A673 (cell line): Measurements from ENCODE around the gene PHEX.

Experiments
- CTCF ChIP-seq: fragments of 300-800, 200-600 bp; sonication (generic); conservative IDR thresholded peaks from 2 replicates; pipeline ENCODE4 v1.5.1; 2017; ENCODE audit warnings: low read depth, mild to moderate bottlenecking, antibody characterized with exemption, low read length, moderate library complexity, mixed read lengths
- EZH2 ChIP-seq: fragments of 200-600 bp; sonication (generic); IDR thresholded peaks from 2 replicates; pipeline ENCODE4 v1.6.1; 2017; ENCODE audit warnings: borderline replicate concordance, low read depth, mild to moderate bottlenecking, mixed read lengths, antibody characterized with exemption, low read length; ENCODE audit not compliant: poor library complexity, severe bottlenecking

DNA sequence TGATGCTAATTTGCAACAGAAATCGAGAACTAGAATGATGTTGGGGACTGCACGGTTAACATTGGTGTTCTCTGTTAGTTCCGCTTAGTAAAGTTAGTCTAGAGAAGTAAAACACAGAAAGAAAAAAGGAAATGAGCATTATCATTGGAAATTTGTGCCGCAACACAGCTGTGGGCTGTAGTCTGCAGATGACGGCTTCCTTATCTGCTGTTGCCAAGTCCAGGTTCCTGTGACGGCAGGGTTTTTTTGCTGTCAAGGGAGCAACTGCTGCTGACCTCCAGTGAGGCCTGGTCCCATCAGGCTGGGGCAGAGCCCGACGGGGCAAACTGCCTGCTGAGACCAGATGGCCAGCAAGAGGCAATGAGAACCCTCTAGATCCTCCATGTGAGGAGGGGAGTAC is 38.9 kb upstream of the PHEX start:
- TF ChIP-seq CTCF: no peak
- TF ChIP-seq EZH2: no peak
